Kidney glomerular epithelial cell (primary cell): ENCODE measurements around the gene DYNC1I2.

Experiments used
- DNase-seq: peaks from one replicate; lab custom pipeline; 2025; lab: John Stamatoyannopoulos, UW

DYNC1I2 gene

GRCh38 chr2:171778515-171778914 lies 91.2 kb downstream of the DYNC1I2 start:
- no peak for DNase-seq

- DNase-seq: no peak
These were observed 98.2 kb downstream of the DYNC1I2 start for GRCh38 chr2:171785450-171785849.

- no peak for DNase-seq
These were observed 100.2 kb downstream of the DYNC1I2 start for GRCh38 chr2:171787333-171788072.

- DNase-seq: no peak
These were observed 101.2 kb downstream of the DYNC1I2 start for GRCh38 chr2:171788316-171788993.

GRCh38 chr2:171789956-171790355 lies 102.7 kb downstream of the DYNC1I2 start:
- DNase-seq: no peak

GRCh38 chr2:171791361-171791760 lies 104.1 kb downstream of the DYNC1I2 start:
- no peak for DNase-seq

- no peak for DNase-seq
These were observed 104.9 kb downstream of the DYNC1I2 start for GRCh38 chr2:171792157-171792556.

- DNase-seq: no peak
These were observed 105.8 kb downstream of the DYNC1I2 start for GRCh38 chr2:171792886-171793580.

GRCh38 chr2:171793691-171794678 lies 106.7 kb downstream of the DYNC1I2 start:
- DNase-seq: no peak

GRCh38 chr2:171794918-171795317 lies 107.6 kb downstream of the DYNC1I2 start:
- no peak for DNase-seq
